ENCODE measurements around the gene ZNF138.

Gene ZNF138

GRCh38 chr7:64876792-64877713, 82.8 kb downstream of the ZNF138 start:
- no peak for DNase-seq

GRCh38 chr7:64877714-64878610, 83.7 kb downstream of the ZNF138 start:
- no peak for DNase-seq

GRCh38 chr7:64878684-64879083, 84.5 kb downstream of the ZNF138 start:
- no peak for DNase-seq

GRCh38 chr7:64879086-64879730, 85.0 kb downstream of the ZNF138 start:
- no peak for DNase-seq

DNA sequence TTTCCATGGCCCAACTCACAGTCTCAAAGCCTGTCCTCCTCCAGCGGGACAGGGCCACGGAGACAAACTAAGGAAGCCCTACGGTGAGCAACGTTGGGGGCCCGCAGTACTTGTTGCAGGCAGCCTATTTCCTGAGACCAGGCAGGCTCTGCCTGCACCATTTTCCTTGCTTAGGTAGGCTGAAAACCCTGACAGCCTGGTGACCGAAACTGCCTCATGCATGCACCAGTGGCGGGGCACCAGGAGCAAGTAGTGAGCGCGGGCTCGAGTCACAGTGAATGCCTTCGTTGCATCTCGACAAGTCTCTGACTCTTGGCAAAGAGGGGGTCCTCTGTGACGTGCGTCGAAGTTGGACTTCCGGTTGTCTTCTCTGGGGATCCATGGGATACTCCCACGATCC, 85.6 kb downstream of the ZNF138 start:
- no peak for DNase-seq

GRCh38 chr7:64880322-64881297, 86.4 kb downstream of the ZNF138 start:
- DNase-seq, result no peak

- no peak for DNase-seq
These were observed 87.4 kb downstream of the ZNF138 start for GRCh38 chr7:64881461-64882287.

- peak; percentile 68 for DNase-seq
These were observed 88.3 kb downstream of the ZNF138 start for GRCh38 chr7:64882341-64883112.
